GM21717 (cell line): ENCODE measurements around the gene ESRP2.

ENCODE experiments used
- ATAC-seq: cut with Tn5 transposase; IDR thresholded peaks from one replicate; pipeline ENCODE4 v1.9.1; 2021; ENCODE audit warnings: mild to moderate bottlenecking, moderate library complexity; ENCODE audit not compliant: unreplicated experiment

The ESRP2 gene

GRCh38 chr16:68235887-68236136 lies at the start of gene ESRP2:
Gene ESRP2, minus strand, starts transcription at chr16:68236127. Its CDS starts 82 bp downstream, at chr16:68236045.
- no peak for ATAC-seq

GRCh38 chr16:68285683-68286082 lies 49.8 kb upstream of the ESRP2 start:
- ATAC-seq: no peak

- ATAC-seq: peak; percentile 57
Measured at GRCh38 chr16:68284847-68285246, 48.9 kb upstream of the ESRP2 start.

- ATAC-seq: no peak
Measured at GRCh38 chr16:68283801-68284598, 48.1 kb upstream of the ESRP2 start.

GRCh38 chr16:68283346-68283745 lies 47.4 kb upstream of the ESRP2 start:
- no peak for ATAC-seq

GRCh38 chr16:68282064-68282452 lies 46.1 kb upstream of the ESRP2 start:
- ATAC-seq: no peak

GRCh38 chr16:68281368-68282063 lies 45.6 kb upstream of the ESRP2 start:
- ATAC-seq: no peak

GRCh38 chr16:68279726-68280558 lies 44.0 kb upstream of the ESRP2 start:
- no peak for ATAC-seq

GRCh38 chr16:68276223-68276622 lies 40.3 kb upstream of the ESRP2 start:
- ATAC-seq: no peak

- ATAC-seq: peak; percentile 78
Measured at GRCh38 chr16:68275611-68276191, 39.8 kb upstream of the ESRP2 start.

GRCh38 chr16:68274441-68274840 lies 38.5 kb upstream of the ESRP2 start:
- ATAC-seq: no peak

GRCh38 chr16:68273896-68274295 lies 38.0 kb upstream of the ESRP2 start:
- ATAC-seq: no peak

- no peak for ATAC-seq
Measured at GRCh38 chr16:68273459-68273858, 37.5 kb upstream of the ESRP2 start.

- ATAC-seq: no peak
Measured at GRCh38 chr16:68272507-68273209, 36.7 kb upstream of the ESRP2 start.

GRCh38 chr16:68270353-68270752 lies 34.4 kb upstream of the ESRP2 start:
- ATAC-seq: no peak

- ATAC-seq: no peak
Measured at GRCh38 chr16:68269793-68270192, 33.9 kb upstream of the ESRP2 start.

- ATAC-seq: no peak
Measured at GRCh38 chr16:68267612-68268405, 31.9 kb upstream of the ESRP2 start.

GRCh38 chr16:68265078-68265920 lies 29.4 kb upstream of the ESRP2 start:
- peak; percentile 10 for ATAC-seq
